OCI-LY1 (cell line): ENCODE results near the gene CCT6B.

Experiments
- CTCF ChIP-seq: fragments of 200-600 bp; sonication (generic), shearing (Covaris generic); IDR thresholded peaks from 2 replicates; pipeline ENCODE4 v1.5.1; 2017; ENCODE audit warnings: mild to moderate bottlenecking, antibody characterized with exemption, low read length, moderate library complexity, mixed read lengths
- EZH2 ChIP-seq: fragments of 200-600 bp; sonication (generic), shearing (Covaris generic); IDR thresholded peaks from 2 replicates; pipeline ENCODE4 v1.8.0; 2017; ENCODE audit warnings: borderline replicate concordance, mixed run types, mild to moderate bottlenecking, antibody characterized with exemption, low read length, moderate library complexity, mixed read lengths

DNA sequence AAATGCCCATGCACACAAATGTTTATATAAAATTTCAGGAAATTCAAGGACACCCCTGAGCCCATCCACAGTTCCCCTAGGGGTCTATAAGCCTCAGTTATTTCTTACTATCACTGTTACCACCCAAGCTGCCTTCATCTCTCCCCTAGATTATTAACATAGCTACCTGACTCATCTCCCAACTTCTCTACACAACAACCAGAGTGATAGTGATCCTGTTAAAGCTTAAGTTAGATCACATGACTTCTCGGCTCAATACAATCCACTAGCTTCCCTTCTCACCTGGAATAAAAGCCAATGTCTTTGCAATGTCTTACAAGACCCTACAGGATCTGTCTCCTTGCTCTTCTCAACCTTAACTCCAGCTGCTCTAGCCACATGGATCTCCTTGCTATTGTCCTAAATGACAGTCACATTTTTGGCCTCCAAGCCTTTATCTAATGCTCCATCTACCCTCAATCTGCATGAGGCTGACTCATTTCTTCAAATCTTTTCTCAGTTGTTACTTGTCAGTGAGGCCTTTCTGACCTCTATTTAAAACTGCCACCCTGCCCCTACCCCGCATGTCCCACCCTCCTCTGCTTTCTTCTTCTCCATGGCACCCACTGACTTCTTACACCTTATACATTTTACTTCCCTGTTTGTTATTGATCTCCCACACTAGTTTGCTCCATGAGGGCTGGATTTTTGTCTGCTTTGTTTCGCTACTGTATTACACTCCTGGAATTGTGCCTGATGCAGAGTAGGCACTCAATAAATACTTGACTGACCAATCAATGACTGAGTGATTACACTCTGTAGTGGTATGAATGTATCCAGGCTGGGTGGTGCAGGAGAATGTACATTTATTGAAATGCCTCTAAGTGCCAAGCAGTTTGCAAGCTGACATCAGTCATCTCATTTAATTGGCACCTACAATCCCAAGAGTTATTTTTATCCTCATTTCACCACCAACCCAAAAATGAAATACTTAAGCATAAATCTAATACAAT is 13.8 kb upstream of the CCT6B start:
- TF ChIP-seq CTCF (no peak), EZH2 (no peak)
